GM18867 (cell line): ENCODE measurements around the gene CCDC106.

Source experiments
- ATAC-seq: cut with Tn5 transposase; IDR thresholded peaks from one replicate; pipeline ENCODE4 v1.9.1; 2021; ENCODE audit warnings: mild to moderate bottlenecking, moderate library complexity; ENCODE audit not compliant: unreplicated experiment

Gene CCDC106

GRCh38 chr19:55694241-55694655 lies 46.2 kb downstream of the CCDC106 start:
- no peak for ATAC-seq

- no peak for ATAC-seq
Observed at GRCh38 chr19:55694656-55695491, 46.9 kb downstream of the CCDC106 start.

GRCh38 chr19:55695511-55696290 lies 47.7 kb downstream of the CCDC106 start:
- ATAC-seq, result no peak

- ATAC-seq, result no peak
Observed at GRCh38 chr19:55696301-55697068, 48.5 kb downstream of the CCDC106 start.

GRCh38 chr19:55697069-55697440 lies 49.0 kb downstream of the CCDC106 start:
- no peak for ATAC-seq

GRCh38 chr19:55697698-55698097 lies 49.7 kb downstream of the CCDC106 start:
- ATAC-seq, result no peak

- no peak for ATAC-seq
Observed at GRCh38 chr19:55698256-55698655, 50.2 kb downstream of the CCDC106 start.

GRCh38 chr19:55699221-55699620 lies 51.2 kb downstream of the CCDC106 start:
- no peak for ATAC-seq

GRCh38 chr19:55700813-55701212 lies 52.8 kb downstream of the CCDC106 start:
- no peak for ATAC-seq

GRCh38 chr19:55702131-55702627 lies 54.2 kb downstream of the CCDC106 start:
- no peak for ATAC-seq
